HG02798 (cell line): ENCODE measurements around the gene DNER.
"Not testable (repeated sequence)": the region's sequence is repeated elsewhere in the genome, so short reads cannot be mapped to it uniquely, and the experiment has no call there.

Source experiments
- ATAC-seq: cut with Tn5 transposase; IDR thresholded peaks from one replicate; pipeline ENCODE4 v1.9.1; 2021; ENCODE audit warnings: mild to moderate bottlenecking; ENCODE audit not compliant: unreplicated experiment, poor library complexity

Gene DNER

DNA sequence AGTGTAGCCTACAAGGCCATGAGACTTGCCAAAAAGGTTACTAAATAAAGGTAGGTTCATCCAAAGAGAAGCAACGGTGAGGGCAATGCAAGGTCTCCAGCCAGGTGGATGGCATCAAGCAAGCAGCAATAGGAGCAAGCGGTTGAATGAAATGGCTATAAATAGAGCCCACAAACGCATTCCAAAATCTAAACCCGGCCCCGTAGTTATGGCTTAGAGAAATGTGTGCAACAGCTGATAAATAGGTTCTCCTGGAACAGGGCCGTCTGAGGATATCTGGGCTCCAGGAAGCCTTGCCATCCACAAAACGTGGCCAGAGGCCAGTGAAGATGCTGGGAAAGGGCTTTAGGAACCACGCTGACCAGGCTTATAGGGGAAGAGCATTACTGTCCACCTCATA, 297.2 kb downstream of the DNER start:
- ATAC-seq: no peak

DNA sequence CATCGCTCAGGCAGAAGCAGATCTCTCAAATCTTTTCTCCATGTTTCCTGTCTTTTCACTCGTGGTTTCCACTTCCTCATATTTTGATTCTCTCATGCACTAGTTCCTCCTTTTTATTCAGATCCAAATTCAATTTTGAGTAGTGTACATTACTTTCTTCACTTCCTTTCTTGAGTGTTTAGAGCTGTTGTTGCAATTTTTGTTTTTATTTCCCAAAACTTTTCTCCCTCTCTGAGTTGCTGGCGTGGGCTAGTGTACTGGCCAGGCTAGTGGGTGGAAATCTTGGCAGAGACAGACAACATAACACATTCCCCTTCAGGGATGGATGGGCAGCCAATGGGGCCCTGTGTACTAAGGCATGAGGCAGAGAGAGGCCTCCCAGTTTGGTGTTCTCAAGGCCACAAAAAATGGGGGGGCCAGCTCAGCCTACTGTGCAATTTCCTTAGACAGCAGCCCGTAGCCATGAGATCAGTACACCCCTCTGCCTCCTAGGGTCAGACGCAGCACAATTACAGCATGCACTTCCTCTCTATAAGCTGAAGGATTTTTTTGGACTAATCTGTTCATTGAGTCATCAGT, 298.1 kb downstream of the DNER start:
- no peak for ATAC-seq

DNA sequence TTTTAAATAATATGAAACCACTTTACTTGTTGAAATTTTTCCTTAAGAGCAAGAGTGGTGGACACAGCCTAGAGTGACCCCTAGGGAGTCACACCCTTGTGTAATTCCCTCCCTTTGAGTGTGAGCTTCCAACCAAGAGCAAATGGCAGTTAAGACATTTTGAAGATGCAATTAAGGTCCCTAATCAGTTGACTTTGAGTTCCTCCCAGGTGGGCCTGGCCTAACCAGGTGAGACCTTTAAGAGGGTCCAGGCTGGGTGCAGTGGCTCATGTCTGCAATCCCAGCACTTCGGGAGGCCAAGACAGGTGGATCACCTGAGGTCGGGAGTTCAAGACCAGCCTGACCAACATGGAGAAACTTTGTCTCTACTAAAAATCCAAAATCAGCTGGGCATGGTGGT, 299.7 kb downstream of the DNER start:
- ATAC-seq: no peak

DNA sequence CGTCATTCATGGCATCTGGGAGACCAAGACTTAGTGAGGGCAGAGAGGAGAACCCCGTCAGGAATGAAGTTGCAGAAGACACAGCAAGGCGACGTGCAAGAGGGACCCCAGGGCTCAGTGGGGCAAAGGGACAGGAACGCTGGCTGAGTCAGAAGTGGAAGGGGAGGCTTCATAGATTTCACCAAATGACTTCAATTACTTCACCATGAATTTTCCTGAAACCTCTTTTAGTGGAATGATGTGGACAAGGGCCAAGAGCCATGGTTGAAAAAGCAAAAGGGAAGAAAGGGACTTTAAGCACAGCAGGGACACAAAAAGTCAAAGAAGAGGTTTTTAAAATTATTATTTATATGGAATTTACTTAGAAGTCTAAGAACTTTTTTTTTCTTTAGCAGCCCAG, 301.7 kb downstream of the DNER start:
- ATAC-seq: no peak

DNA sequence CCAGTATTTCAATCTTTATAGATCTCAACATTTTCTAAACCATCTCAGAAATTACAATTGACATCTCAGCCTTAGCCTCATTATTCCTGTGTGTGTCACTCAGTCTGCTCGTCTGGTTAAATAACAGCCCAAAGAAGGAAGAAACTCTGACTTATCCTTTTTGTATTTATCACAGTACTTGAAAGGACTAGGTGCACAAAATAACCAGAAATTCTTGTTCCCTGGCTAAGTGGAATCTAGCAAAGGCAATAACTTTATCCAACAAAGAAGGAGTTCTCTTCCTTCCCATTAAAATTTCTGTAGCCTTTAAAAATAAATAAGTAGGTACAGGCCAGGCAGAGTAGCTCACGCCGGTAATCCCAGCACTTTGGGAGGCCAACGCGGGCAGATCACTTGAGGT, 303.4 kb downstream of the DNER start:
- ATAC-seq: no peak

DNA sequence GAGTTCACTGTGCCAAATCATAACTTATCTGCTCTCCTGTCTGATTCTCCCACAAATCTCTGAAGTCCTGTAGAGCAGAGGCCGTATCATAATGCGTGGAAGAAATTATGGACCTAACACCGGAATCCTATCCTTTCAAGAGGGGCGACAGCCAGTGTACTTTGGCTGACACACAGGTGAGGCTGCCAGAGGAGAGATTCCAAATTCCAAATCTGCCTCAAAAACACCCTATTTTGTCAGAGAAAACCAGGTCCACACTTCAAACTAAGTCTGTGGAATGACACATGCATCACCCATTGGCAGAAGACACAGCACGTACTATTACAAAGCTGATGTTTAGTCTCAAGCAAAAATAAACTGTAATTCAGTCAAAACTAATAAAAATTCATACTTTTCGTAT, 304.1 kb downstream of the DNER start:
- ATAC-seq: no peak

DNA sequence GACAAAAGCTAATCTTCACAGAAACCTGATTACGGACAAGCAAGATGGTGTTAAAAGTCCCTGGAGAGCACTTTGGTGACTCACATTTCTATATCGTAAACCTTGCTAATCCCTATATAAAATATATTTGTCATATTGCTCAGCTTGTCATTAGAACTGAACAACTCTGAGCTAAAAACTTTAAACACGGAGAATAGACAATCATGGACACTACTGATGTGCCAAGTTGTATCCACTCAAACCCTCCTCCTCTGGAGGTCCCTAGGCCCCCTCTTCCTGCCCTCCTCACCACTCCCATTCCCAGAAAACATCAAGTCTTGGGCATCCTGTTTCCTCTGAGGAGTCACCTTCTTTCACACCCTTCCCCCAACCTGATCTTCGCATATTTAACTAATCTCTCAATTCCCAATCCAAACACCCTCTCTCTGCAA, 304.6 kb downstream of the DNER start:
- ATAC-seq: no peak

DNA sequence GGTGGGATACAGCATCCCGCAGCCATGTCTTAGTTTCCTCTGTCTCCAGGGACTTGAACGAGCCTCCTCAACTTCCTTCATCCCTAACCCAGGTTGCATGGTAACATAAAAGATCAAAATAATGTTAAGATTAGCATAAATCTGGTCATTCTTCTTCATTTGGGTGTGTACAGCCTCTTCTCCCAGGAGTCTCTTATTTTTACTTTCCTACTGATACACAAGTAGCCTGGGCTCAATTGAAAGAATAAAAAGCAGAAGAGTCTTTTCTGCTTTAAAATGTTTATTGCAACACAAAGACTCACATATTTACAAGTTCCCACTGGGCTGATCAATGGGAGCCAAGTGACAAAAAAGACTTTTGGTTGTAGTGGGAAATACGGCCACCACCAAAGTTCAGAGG, 305.4 kb downstream of the DNER start:
- ATAC-seq: no peak

DNA sequence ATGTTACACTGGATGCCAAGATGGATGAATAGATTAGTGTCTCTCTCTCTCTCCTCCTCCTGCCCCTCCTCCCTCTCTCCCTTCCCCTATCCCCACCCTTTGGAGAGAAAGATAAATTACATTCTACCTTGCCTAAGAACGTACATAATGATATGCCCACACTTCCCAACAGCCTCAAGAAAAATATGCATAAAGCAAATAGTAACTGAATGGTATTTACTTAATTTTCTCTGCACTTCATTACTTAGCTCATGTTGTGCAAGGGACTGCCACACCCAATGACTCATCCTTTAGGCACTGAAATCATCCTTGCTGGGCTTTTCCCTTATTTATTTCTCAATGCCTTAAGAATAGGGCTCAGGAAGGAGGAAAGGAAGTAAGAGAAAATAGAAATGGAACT, 306.0 kb downstream of the DNER start:
- ATAC-seq: no peak

DNA sequence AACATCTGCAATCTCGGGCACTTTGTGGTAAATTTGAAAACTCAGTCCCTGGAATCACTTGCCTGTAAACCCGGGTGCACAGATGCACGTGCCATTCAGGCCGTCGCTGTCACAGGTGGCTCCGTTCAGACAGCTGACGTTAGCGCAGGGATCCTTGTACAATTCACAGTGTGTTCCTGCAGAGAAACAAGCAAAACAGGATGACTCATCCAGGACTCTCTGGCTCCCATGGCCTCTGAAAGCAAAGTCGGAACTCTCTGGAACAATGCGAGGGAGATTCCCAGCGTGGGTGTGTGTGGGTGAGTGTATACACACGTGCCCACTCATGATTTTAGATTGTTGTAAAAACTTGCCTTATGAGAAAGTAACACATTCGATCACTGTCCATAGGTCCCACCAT, 307.2 kb downstream of the DNER start:
- ATAC-seq: no peak

DNA sequence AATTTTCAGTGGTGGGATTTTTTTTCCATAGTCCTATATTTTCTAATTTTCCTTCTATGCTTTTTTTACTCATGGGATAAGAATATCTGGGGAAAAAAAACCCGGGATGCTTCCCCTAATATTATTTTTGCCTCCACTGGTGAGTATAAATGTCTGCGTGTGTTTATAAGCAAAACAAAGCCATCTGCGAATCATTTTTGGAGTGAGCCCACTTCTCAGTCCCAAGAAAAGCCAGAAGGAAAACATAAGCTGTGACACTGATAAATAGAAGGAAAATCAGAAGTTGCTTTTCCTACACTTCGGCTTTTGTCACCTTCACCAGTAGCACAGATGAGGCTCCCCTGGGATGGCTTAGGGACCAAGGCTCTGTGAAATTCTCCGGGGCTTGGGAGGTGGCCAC, 308.6 kb downstream of the DNER start:
- no peak for ATAC-seq

DNA sequence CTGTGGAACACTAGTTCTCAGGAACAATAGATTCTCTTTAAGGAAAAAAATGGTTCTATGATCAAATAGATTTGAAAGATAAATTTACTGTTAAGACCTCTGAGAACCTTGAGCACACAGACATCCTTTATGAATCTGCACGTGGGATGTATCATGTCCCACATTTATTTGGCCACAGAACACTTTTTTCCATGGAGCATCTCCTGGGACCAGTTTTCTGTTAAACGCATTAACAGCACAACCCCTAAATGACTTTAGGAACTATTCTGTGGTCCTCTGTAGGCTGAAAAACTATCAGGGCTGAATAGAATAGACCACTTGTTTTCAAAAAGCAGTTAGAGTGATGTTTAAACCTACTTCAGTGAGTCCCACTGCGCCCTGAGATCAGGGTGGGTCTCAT, 311.1 kb downstream of the DNER start:
- no peak for ATAC-seq

DNA sequence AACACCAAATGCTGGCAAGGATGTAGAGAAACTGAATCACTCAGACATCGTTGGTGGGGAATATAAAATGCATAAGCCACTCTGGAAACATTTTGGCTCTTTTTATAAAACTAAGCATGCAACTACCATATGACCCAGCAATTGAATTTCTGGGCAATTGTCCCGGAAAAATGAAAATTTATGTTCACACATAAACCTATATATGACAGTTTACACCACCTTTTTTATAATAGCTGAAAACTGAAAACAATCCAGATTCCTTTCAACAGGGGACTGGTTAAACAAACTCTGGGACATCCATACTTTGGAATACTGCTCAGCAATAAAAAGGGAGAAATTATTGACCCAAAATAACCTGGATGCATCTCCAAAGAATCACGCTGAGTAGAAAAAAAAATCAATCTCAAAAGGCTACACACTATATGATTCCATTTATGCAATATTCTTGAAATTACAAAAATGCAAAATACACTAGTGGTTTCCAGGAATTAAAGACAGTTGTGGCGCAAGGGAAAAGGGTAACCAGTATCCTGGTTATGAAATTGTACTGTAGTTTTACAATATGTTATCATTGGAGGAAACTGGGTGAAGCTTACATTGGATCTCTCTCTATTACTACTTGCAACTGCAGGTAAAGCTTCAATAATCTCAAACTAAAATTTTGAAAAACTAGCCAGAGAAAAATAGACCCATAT, 313.0 kb downstream of the DNER start:
- ATAC-seq: no peak

DNA sequence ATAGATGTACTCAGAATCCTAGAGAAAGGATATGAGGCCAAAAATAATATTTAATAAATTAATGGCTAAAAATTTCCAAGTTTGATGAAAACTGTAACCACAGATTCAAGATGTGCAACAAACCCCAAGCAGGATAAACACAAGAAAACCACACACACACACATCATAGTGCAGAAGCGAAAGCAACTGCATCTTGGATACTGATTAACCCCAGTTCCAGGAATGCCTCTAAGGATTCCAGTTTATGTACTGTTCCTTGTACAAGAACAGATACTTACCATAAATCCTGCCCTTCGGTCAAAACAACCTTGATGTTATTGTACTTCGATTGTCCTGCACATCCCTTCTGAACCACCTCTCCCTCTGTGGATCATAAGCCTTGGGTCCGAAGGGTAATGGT, 320.4 kb downstream of the DNER start:
- no peak for ATAC-seq

DNA sequence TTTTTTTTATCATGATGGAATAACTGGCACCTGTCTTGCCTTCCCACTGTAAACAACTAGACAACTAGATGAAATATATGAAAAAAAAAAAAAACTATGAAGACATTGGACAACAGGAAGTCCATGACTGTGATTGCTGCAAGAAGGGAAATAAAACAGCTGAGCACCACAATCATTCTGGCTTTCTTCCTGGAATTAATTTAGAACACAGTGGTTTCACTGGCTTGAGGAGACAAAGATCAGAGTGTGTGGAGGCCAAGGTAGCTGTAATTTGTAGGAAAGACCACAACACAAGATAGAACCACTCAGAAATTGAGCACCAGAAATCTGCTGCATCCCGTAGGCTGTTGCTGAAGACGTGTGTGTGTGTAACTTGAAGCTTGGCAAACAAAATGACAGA, 322.2 kb downstream of the DNER start:
- ATAC-seq: no peak

DNA sequence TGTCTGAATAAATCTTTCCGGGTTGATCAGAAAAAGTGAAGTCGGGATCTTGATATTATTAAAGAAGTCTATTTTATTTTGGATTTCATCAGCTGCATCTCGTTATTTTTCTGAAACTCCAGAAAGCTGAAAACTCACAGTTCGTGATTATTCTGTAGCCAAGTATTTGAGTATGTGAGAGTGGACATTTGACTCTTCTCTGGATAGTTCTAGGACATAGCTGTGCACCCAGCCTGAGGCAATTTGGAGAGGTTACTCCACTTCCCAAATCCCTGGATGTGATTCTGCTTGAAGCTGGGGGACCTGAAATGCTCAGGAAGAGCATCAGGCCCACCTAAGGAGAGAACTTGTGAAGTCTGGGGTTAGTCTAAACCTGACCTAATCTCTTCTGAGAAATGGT, 325.6 kb downstream of the DNER start:
- ATAC-seq: no peak

DNA sequence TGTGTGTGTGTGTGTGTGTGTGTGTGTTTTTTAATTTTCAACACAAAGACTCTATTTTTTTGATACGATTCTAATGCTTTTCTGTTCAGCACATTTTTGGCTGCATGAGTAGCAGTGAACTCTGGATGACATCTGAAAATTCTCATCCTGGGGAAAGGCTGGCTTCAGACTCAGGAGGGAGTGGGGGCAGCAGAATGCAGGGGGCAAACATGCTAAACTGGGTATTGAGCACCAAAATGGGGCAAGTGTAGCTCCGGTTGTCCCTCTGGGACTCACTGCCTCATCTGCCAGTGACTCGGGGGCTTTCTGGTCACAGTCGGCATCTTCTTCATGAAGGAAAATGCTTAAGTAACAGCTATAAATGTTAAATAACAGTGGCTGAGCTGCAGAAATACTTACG, 326.5 kb downstream of the DNER start:
- ATAC-seq: no peak

DNA sequence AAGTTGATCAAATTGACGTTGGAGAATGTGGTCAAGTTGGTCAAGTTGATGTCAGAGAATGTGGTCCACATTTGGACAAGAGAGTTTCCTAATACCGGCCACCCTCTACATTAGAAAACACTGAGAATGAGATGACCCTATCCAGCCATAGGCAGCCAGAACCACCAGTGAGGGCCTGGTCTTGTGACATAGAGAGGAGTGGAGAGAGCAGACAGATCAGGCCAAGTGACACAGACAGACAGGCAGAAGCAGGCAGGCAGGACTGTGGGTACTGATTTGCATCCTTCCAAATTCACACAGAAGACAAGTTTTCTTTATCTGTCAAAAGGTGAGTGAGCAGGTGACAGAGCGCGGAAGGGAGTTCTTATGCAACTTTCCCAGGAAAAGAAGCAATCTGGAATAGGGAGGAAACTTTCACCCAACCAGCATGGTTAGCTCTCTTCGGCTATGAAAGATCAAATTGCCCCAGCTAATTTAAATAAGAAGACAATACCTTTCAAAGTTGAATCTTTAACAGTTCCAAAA, 334.2 kb downstream of the DNER start:
- ATAC-seq: no peak

DNA sequence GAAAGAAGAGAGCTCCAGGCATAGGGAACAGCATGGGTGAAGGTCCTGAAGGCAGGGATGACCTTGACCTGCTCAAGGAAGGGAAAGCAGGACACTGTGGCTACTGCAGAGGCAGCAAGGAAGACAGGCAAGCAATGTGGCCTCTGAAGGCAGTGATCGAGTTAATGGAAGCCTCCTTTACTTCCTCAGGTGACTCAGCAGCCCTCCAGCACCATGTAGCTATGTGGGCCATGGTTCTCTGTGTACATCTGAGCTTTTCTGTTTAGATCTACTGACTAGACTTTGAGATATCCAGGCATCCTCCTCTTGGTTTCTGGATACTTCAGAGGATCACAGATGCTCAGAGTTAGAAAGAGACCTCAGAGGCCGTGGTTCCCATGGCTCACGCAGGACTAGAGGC, 336.0 kb downstream of the DNER start:
- no peak for ATAC-seq

DNA sequence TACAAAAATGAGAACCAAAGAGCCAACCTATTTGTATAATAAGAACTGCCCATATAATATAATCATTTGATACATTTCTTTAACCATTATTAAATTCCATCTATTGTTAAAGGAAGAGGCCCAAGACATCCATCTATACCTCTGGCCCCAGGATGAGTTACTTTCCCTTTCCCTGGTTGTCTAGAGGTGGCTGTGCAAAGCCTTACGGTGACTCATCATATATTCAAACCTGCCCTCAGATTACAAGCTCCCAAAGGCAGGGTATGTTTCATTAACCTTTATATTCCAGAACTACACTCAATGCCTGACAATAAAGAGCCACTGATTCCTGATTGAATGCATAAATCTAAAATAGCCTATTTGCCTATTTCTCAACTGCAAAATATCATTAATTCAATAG, 337.5 kb downstream of the DNER start:
- ATAC-seq: no peak

DNA sequence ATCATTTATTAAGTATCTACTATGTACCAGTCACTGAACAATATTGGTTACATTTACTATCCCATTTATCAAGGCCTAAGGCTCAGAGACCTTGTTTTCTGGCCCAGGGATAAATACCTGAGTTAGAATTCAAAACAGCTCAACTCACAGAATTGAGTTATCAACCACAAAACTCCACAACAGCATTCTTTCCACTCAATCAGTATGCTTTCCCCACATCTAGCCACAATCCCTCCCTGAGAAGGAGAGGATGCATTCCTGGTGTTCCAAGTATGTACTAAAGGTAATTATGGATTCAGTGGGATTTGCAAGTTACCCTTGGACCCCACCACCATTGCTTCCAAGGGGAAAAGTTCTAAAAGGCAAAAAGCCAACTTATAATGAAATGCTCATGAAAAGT, 339.1 kb downstream of the DNER start:
- ATAC-seq: no peak

DNA sequence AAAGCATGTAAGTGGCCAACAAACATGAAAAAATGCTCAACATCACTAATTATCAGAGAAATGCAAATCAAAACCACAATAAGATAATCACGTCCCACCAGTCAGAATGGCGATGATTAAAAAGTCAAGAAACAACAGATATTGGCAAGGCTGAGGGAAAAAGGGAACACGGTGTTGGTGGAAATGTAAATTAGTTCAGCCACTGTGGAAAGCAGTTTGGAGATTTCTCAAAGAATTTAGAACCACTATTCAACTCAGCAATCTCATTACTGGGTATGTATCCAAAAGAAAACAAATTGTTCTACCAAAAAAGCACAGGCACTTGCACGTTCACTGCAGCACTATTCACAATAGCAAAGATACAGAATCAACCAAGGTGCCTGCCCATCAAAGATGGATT, 341.0 kb downstream of the DNER start:
- not testable (repeated sequence) for ATAC-seq
